HCT116 (cell line): ENCODE measurements around the gene TMEM132C.

Experiments
- CEBPB ChIP-seq: IDR thresholded peaks from 2 replicates; pipeline ENCODE4 v1.6.1; 2012; ENCODE audit warnings: low read depth
- ELF1 ChIP-seq: IDR thresholded peaks from 2 replicates; pipeline ENCODE4 v1.6.1; 2012; ENCODE audit warnings: low read depth, borderline replicate concordance
- EZH2 ChIP-seq: fragments of 200-600 bp; sonication (generic); IDR thresholded peaks from 2 replicates; pipeline ENCODE4 v1.6.1; 2017; ENCODE audit warnings: antibody characterized with exemption, mixed run types
- EZH2phosphoT487 ChIP-seq: fragments of 200-600 bp; IDR thresholded peaks from 2 replicates; pipeline ENCODE4 v1.6.1; 2018; ENCODE audit warnings: antibody characterized with exemption, borderline replicate concordance
- FOSL1 ChIP-seq: IDR thresholded peaks from 2 replicates; pipeline ENCODE4 v1.6.1; 2012; ENCODE audit warnings: low read depth
- POLR2A ChIP-seq: IDR thresholded peaks from 2 replicates; pipeline ENCODE4 v1.7.0; 2011; ENCODE audit warnings: borderline replicate concordance; ENCODE audit not compliant: insufficient read depth, insufficient read length; ENCODE audit errors: extremely low read depth
- POLR2AphosphoS5 ChIP-seq: IDR thresholded peaks from 2 replicates; pipeline ENCODE4 v1.6.1; 2011; ENCODE audit warnings: mild to moderate bottlenecking, low read depth, low read length, moderate library complexity
- RAD21 ChIP-seq: IDR thresholded peaks from 2 replicates; pipeline ENCODE4 v1.6.1; 2012; ENCODE audit warnings: low read depth, mild to moderate bottlenecking
- TCF7L2 ChIP-seq: IDR thresholded peaks from 2 replicates; pipeline ENCODE4 v1.7.0; 2011; ENCODE audit warnings: borderline replicate concordance, inconsistent platforms; ENCODE audit not compliant: insufficient read depth, insufficient read length; ENCODE audit errors: extremely low read depth
- YY1 ChIP-seq: IDR thresholded peaks from 2 replicates; pipeline ENCODE4 v1.6.1; 2011; ENCODE audit warnings: low read length, low read depth, moderate library complexity, mild to moderate bottlenecking; ENCODE audit not compliant: insufficient replicate concordance; ENCODE audit errors: extremely low read depth
- ZFX ChIP-seq: fragments of 450-650 bp; IDR thresholded peaks from 2 replicates; pipeline ENCODE4 v1.6.1; 2017
- TF ChIP-seq, protein P1 (sequence below): IDR thresholded peaks from 2 replicates; pipeline ENCODE4 v1.6.1; 2012
- TF ChIP-seq, protein P2 (sequence below), 3 experiments: fragments of 200-600 bp in 1 of 3; sonication (generic) in 1 of 3; IDR thresholded peaks in 2 of 3; conservative IDR thresholded peaks in 1 of 3; 2 replicates each; pipeline ENCODE4 v1.5.1; 2012 to 2017; ENCODE audit warnings: low read depth in 2 of 3, low read length in 2 of 3, antibody characterized with exemption in 1 of 3, borderline replicate concordance in 1 of 3, control low read depth in 1 of 3, mild to moderate bottlenecking in 1 of 3, mixed read lengths in 1 of 3, mixed run types in 1 of 3, moderate library complexity in 1 of 3; ENCODE audit not compliant: insufficient read depth in 1 of 3
- TF ChIP-seq, protein P3 (sequence below): IDR thresholded peaks from 2 replicates; pipeline ENCODE4 v1.6.1; 2012; ENCODE audit warnings: low read depth

DNA sequence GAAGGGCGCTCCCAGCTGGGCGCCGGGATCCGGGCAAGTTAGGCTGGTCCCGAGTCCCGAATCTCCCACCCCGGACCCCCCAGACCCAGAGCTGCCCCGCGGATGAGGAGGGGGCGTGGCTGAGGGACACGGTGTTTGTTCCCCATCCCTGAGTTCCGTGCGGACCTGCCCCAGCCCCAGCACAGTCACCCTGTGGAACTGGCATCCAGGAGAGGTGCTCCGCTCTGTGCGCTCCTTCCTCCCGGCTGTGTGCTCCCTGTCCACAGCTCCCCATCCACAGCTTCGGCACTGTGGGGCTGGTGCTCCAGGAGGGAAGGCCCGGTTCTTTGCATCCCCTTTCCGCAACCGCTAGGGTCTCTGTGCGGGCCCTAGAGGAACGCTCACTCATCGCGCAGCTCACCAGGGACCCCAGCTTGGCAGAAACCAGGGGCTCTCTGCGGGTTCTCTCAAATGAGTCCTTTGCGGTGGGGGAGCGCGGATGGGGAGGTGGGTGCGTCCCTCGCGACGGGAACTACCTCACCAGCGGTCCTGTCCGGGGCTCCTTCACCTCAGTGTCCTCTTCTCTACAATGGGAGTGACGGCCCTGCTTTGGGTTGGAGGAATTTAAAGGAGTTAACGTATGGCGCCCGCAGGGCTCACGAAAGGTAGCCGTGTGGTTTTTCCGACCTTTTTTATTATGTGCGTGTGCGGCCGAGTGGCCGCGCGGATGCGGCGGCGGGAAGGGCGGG, 845 bp downstream of the TMEM132C start:
- TF ChIP-seq EZH2phosphoT487 (no peak), YY1 (no peak), POLR2A (no peak), TCF7L2 (no peak), ELF1 (no peak), CEBPB (no peak), POLR2AphosphoS5 (no peak), RAD21 (no peak), ZFX (no peak), FOSL1 (no peak), EZH2 (no peak)
- TF ChIP-seq, protein P1, sequence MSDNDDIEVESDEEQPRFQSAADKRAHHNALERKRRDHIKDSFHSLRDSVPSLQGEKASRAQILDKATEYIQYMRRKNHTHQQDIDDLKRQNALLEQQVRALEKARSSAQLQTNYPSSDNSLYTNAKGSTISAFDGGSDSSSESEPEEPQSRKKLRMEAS = no peak
- TF ChIP-seq, protein P2, sequence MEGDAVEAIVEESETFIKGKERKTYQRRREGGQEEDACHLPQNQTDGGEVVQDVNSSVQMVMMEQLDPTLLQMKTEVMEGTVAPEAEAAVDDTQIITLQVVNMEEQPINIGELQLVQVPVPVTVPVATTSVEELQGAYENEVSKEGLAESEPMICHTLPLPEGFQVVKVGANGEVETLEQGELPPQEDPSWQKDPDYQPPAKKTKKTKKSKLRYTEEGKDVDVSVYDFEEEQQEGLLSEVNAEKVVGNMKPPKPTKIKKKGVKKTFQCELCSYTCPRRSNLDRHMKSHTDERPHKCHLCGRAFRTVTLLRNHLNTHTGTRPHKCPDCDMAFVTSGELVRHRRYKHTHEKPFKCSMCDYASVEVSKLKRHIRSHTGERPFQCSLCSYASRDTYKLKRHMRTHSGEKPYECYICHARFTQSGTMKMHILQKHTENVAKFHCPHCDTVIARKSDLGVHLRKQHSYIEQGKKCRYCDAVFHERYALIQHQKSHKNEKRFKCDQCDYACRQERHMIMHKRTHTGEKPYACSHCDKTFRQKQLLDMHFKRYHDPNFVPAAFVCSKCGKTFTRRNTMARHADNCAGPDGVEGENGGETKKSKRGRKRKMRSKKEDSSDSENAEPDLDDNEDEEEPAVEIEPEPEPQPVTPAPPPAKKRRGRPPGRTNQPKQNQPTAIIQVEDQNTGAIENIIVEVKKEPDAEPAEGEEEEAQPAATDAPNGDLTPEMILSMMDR (IDR thresholded peaks at IDR 0.05 in 2 of 3, conservative IDR thresholded peaks at IDR 0.05 in 1 of 3; ENCODE audit: borderline replicate concordance in 1 of 3, insufficient read depth in 1 of 3, low read depth in 2 of 3, low read length in 2 of 3) = no peak
- TF ChIP-seq, protein P3, sequence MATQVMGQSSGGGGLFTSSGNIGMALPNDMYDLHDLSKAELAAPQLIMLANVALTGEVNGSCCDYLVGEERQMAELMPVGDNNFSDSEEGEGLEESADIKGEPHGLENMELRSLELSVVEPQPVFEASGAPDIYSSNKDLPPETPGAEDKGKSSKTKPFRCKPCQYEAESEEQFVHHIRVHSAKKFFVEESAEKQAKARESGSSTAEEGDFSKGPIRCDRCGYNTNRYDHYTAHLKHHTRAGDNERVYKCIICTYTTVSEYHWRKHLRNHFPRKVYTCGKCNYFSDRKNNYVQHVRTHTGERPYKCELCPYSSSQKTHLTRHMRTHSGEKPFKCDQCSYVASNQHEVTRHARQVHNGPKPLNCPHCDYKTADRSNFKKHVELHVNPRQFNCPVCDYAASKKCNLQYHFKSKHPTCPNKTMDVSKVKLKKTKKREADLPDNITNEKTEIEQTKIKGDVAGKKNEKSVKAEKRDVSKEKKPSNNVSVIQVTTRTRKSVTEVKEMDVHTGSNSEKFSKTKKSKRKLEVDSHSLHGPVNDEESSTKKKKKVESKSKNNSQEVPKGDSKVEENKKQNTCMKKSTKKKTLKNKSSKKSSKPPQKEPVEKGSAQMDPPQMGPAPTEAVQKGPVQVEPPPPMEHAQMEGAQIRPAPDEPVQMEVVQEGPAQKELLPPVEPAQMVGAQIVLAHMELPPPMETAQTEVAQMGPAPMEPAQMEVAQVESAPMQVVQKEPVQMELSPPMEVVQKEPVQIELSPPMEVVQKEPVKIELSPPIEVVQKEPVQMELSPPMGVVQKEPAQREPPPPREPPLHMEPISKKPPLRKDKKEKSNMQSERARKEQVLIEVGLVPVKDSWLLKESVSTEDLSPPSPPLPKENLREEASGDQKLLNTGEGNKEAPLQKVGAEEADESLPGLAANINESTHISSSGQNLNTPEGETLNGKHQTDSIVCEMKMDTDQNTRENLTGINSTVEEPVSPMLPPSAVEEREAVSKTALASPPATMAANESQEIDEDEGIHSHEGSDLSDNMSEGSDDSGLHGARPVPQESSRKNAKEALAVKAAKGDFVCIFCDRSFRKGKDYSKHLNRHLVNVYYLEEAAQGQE = no peak
